ENCODE measurements around the gene PI4KA.
"Not testable (repeated sequence)": the region's sequence is repeated elsewhere in the genome, so short reads cannot be mapped to it uniquely, and the experiment has no call there.

Gene PI4KA

GRCh38 chr22:20703816-20704609, 154.6 kb downstream of the PI4KA start:
- H3K4me1 ChIP-seq (ENCODE audit: control insufficient read depth, low read length); H3K9me3 ChIP-seq (ENCODE audit: control insufficient read depth, insufficient read depth, low read length); H3K36me3 ChIP-seq (ENCODE audit: control insufficient read depth, low read length); H3K9me2 ChIP-seq (replicated peaks; ENCODE audit: control insufficient read depth, low read length); H3K27me3 ChIP-seq (ENCODE audit: control insufficient read depth, low read length); H4K20me1 ChIP-seq (ENCODE audit: control insufficient read depth, insufficient read depth, low read depth, low read length); H3K27ac ChIP-seq (ENCODE audit: low read depth, low read length); H3K79me2 ChIP-seq (ENCODE audit: control insufficient read depth, low read length); H3F3A ChIP-seq (ENCODE audit: control insufficient read depth, insufficient read depth): not testable (repeated sequence)
- Histone ChIP-seq H3K4me3 (ENCODE audit: low read length) (peak overlapping the region; percentile 74; the same call in 1 of the 2 replicates), H3K4me2 (ENCODE audit: low read length) (peak overlapping the region; percentile 75)

GRCh38 chr22:20703414-20703806, 155.2 kb downstream of the PI4KA start:
- H3K79me2 ChIP-seq (ENCODE audit: control insufficient read depth, low read length); H3K9me3 ChIP-seq (ENCODE audit: control insufficient read depth, insufficient read depth, low read length); H3K9me2 ChIP-seq (replicated peaks; ENCODE audit: control insufficient read depth, low read length); H3K27me3 ChIP-seq (ENCODE audit: control insufficient read depth, low read length); H3K27ac ChIP-seq (ENCODE audit: low read depth, low read length); H4K20me1 ChIP-seq (ENCODE audit: control insufficient read depth, insufficient read depth, low read depth, low read length); H3F3A ChIP-seq (ENCODE audit: control insufficient read depth, insufficient read depth); H3K36me3 ChIP-seq (ENCODE audit: control insufficient read depth, low read length); H3K4me1 ChIP-seq (ENCODE audit: control insufficient read depth, low read length): not testable (repeated sequence)
- Histone ChIP-seq H3K4me3 (ENCODE audit: low read length) (peak overlapping the region; percentile 74; the same call in 1 of the 2 replicates), H3K4me2 (ENCODE audit: low read length) (peak overlapping the region; percentile 75)

- H3K9me3 ChIP-seq (ENCODE audit: control insufficient read depth, insufficient read depth, low read length); H4K20me1 ChIP-seq (ENCODE audit: control insufficient read depth, insufficient read depth, low read depth, low read length); H3K4me1 ChIP-seq (ENCODE audit: control insufficient read depth, low read length); H3F3A ChIP-seq (ENCODE audit: control insufficient read depth, insufficient read depth); H3K27me3 ChIP-seq (ENCODE audit: control insufficient read depth, low read length); H3K79me2 ChIP-seq (ENCODE audit: control insufficient read depth, low read length); H3K36me3 ChIP-seq (ENCODE audit: control insufficient read depth, low read length); H3K9me2 ChIP-seq (replicated peaks; ENCODE audit: control insufficient read depth, low read length): not testable (repeated sequence)
- Histone ChIP-seq H3K4me3 (ENCODE audit: low read length) (peak overlapping the region; percentile 74), H3K4me2 (ENCODE audit: low read length) (peak overlapping the region; percentile 75), H3K27ac (ENCODE audit: low read depth, low read length) (peak overlapping the region; percentile 60)
Observed at GRCh38 chr22:20702546-20703413, 155.8 kb downstream of the PI4KA start.

GRCh38 chr22:20702175-20702545, 156.5 kb downstream of the PI4KA start:
- H3K27ac ChIP-seq (ENCODE audit: low read depth, low read length); H3K36me3 ChIP-seq (ENCODE audit: control insufficient read depth, low read length); H3K27me3 ChIP-seq (ENCODE audit: control insufficient read depth, low read length); H3F3A ChIP-seq (ENCODE audit: control insufficient read depth, insufficient read depth); H3K9me3 ChIP-seq (ENCODE audit: control insufficient read depth, insufficient read depth, low read length); H4K20me1 ChIP-seq (ENCODE audit: control insufficient read depth, insufficient read depth, low read depth, low read length); H3K9me2 ChIP-seq (replicated peaks; ENCODE audit: control insufficient read depth, low read length); H3K79me2 ChIP-seq (ENCODE audit: control insufficient read depth, low read length); H3K4me1 ChIP-seq (ENCODE audit: control insufficient read depth, low read length): not testable (repeated sequence)
- Histone ChIP-seq H3K4me2 (ENCODE audit: low read length) (peak overlapping the region; percentile 75), H3K4me3 (ENCODE audit: low read length) (peak overlapping the region; percentile 74)

- peak overlapping the region; percentile 75 for H3K4me2 ChIP-seq (ENCODE audit: low read length)
- not testable (repeated sequence) for H3K27ac ChIP-seq (ENCODE audit: low read depth, low read length); H3F3A ChIP-seq (ENCODE audit: control insufficient read depth, insufficient read depth)
Observed at GRCh38 chr22:20701680-20702136, 156.9 kb downstream of the PI4KA start.

GRCh38 chr22:20700347-20700746, 158.3 kb downstream of the PI4KA start:
- H3K4me2 ChIP-seq (ENCODE audit: low read length); H3K4me1 ChIP-seq (ENCODE audit: control insufficient read depth, low read length); H4K20me1 ChIP-seq (ENCODE audit: control insufficient read depth, insufficient read depth, low read depth, low read length); H3K27ac ChIP-seq (ENCODE audit: low read depth, low read length); H3K9me2 ChIP-seq (replicated peaks; ENCODE audit: control insufficient read depth, low read length); H3K27me3 ChIP-seq (ENCODE audit: control insufficient read depth, low read length); H3K36me3 ChIP-seq (ENCODE audit: control insufficient read depth, low read length); H3F3A ChIP-seq (ENCODE audit: control insufficient read depth, insufficient read depth); H3K79me2 ChIP-seq (ENCODE audit: control insufficient read depth, low read length); H3K4me3 ChIP-seq (ENCODE audit: low read length); H3K9me3 ChIP-seq (ENCODE audit: control insufficient read depth, insufficient read depth, low read length): not testable (repeated sequence)

More at GRCh38 chr22:20701680-20702136, 156.9 kb downstream of the PI4KA start:
- H3K36me3 ChIP-seq (ENCODE audit: control insufficient read depth, low read length); H3K9me3 ChIP-seq (ENCODE audit: control insufficient read depth, insufficient read depth, low read length); H3K4me1 ChIP-seq (ENCODE audit: control insufficient read depth, low read length); H3K27me3 ChIP-seq (ENCODE audit: control insufficient read depth, low read length); H3K79me2 ChIP-seq (ENCODE audit: control insufficient read depth, low read length); H4K20me1 ChIP-seq (ENCODE audit: control insufficient read depth, insufficient read depth, low read depth, low read length); H3K9me2 ChIP-seq (replicated peaks; ENCODE audit: control insufficient read depth, low read length): not testable (repeated sequence)
- H3K4me3 ChIP-seq (ENCODE audit: low read length): peak overlapping the region; percentile 74

- H3K36me3 ChIP-seq (ENCODE audit: control insufficient read depth, low read length); H3K4me2 ChIP-seq (ENCODE audit: low read length); H3K79me2 ChIP-seq (ENCODE audit: control insufficient read depth, low read length); H4K20me1 ChIP-seq (ENCODE audit: control insufficient read depth, insufficient read depth, low read depth, low read length); H3K27ac ChIP-seq (ENCODE audit: low read depth, low read length); H3F3A ChIP-seq (ENCODE audit: control insufficient read depth, insufficient read depth); H3K9me2 ChIP-seq (replicated peaks; ENCODE audit: control insufficient read depth, low read length); H3K4me3 ChIP-seq (ENCODE audit: low read length); H3K9me3 ChIP-seq (ENCODE audit: control insufficient read depth, insufficient read depth, low read length); H3K27me3 ChIP-seq (ENCODE audit: control insufficient read depth, low read length); H3K4me1 ChIP-seq (ENCODE audit: control insufficient read depth, low read length): not testable (repeated sequence)
Observed at GRCh38 chr22:20699856-20700255, 158.8 kb downstream of the PI4KA start.
